Measurements from ENCODE around the gene SYT14. TPM values are rescaled to one million over a fixed set of nuclear protein-coding genes. Genes with fewer than 3 reads are reported as not detected.

The SYT14 gene
- total RNA-seq, 6 experiments from 2014 or later = 7.6 to 10.6 (median 8.5) TPM

GRCh38 chr1:210053126-210053525, 115.1 kb downstream of the SYT14 start:
- Mint-ChIP-seq H3K4me3 (no peak overlapping the region), H3K27me3 (ENCODE audit: insufficient read depth) (no peaks in the 10 kb centered on the region; the same call in 1 of the 2 replicates), H3K4me1 (ENCODE audit: low read depth) (no peaks in the 10 kb centered on the region; the same call in 1 of the 2 replicates), H3K27ac (no peak overlapping the region), H3K9me3 (no peaks in the 10 kb centered on the region), H3K36me3 (ENCODE audit: low read depth) (peaks cover 12% of the 10 kb centered on the region)
- TF ChIP-seq CTCF (IDR thresholded peaks at IDR 0.05) = no peak
- DNase-seq = no peak

- no peak for DNase-seq
- TF ChIP-seq CTCF (IDR thresholded peaks at IDR 0.05) = no peak
- no peaks in the 10 kb centered on the region for H3K27me3 Mint-ChIP-seq (ENCODE audit: insufficient read depth)
- H3K36me3 Mint-ChIP-seq (ENCODE audit: low read depth) = no peaks in the 10 kb centered on the region
- H3K4me1 Mint-ChIP-seq (ENCODE audit: low read depth) = peaks cover 7% of the 10 kb centered on the region
- H3K9me3 Mint-ChIP-seq = no peaks in the 10 kb centered on the region
- no peak overlapping the region for H3K4me3 Mint-ChIP-seq
- no peak overlapping the region for H3K27ac Mint-ChIP-seq
These were observed 119.6 kb downstream of the SYT14 start for GRCh38 chr1:210057593-210057992.

- Mint-ChIP-seq H3K4me1 (ENCODE audit: low read depth) (peaks cover 7% of the 10 kb centered on the region), H3K27me3 (ENCODE audit: insufficient read depth) (no peaks in the 10 kb centered on the region)
- no peak for DNase-seq
These were observed 124.0 kb downstream of the SYT14 start for GRCh38 chr1:210061992-210062391.

GRCh38 chr1:210070531-210070930, 132.5 kb downstream of the SYT14 start:
- peaks cover 8% of the 10 kb centered on the region; the same call in 1 of the 2 replicates for H3K36me3 Mint-ChIP-seq (ENCODE audit: low read depth)
- no peak overlapping the region for H3K27ac Mint-ChIP-seq
- no peak overlapping the region for H3K4me3 Mint-ChIP-seq
- peaks cover 16% of the 10 kb centered on the region for H3K4me1 Mint-ChIP-seq (ENCODE audit: low read depth)
- no peak for DNase-seq
- H3K27me3 Mint-ChIP-seq (ENCODE audit: insufficient read depth) = peaks cover 1% of the 10 kb centered on the region
- no peaks in the 10 kb centered on the region for H3K9me3 Mint-ChIP-seq
- no peak for TF ChIP-seq CTCF (IDR thresholded peaks at IDR 0.05)

More at GRCh38 chr1:210061992-210062391, 124.0 kb downstream of the SYT14 start:
- H3K27ac Mint-ChIP-seq = no peak overlapping the region
- TF ChIP-seq CTCF (IDR thresholded peaks at IDR 0.05) = no peak
- no peak overlapping the region for H3K4me3 Mint-ChIP-seq
- H3K36me3 Mint-ChIP-seq (ENCODE audit: low read depth) = peaks cover 5% of the 10 kb centered on the region; the same call in 1 of the 2 replicates
- no peaks in the 10 kb centered on the region for H3K9me3 Mint-ChIP-seq

GRCh38 chr1:210072129-210072528, 134.1 kb downstream of the SYT14 start:
- H3K4me1 Mint-ChIP-seq (ENCODE audit: low read depth) = peaks cover 16% of the 10 kb centered on the region
- DNase-seq = peak; percentile 86
- peak overlapping the region; percentile 66 for H3K27ac Mint-ChIP-seq
- no peak for TF ChIP-seq CTCF (IDR thresholded peaks at IDR 0.05)
- H3K27me3 Mint-ChIP-seq (ENCODE audit: insufficient read depth) = peaks cover 1% of the 10 kb centered on the region
- no peak overlapping the region for H3K4me3 Mint-ChIP-seq
- peaks cover 11% of the 10 kb centered on the region; the same call in 1 of the 2 replicates for H3K36me3 Mint-ChIP-seq (ENCODE audit: low read depth)
- no peaks in the 10 kb centered on the region for H3K9me3 Mint-ChIP-seq
